NB4 (cell line): Measurements from ENCODE around the gene TERF2IP.
A peak's percentile ranks its signal among the peaks of the same experiment; 100 is the strongest.

Experiments
- DNase-seq: peaks from one replicate; pipeline ENCODE4 v3.0.0; 2010; ENCODE audit warnings: low read depth
- H3K4me3 ChIP-seq: one replicate; pipeline ENCODE4 v1.5.1; 2011; ENCODE audit warnings: mild to moderate bottlenecking, low read depth, low read length, moderate library complexity
- MAX ChIP-seq: IDR thresholded peaks from 2 replicates; pipeline ENCODE4 v1.6.1; 2011; ENCODE audit warnings: low read depth, low read length
- MYC ChIP-seq: IDR thresholded peaks from 2 replicates; pipeline ENCODE4 v1.6.1; 2011; ENCODE audit warnings: low read depth, low read length
- POLR2A ChIP-seq: IDR thresholded peaks from 2 replicates; pipeline ENCODE4 v1.6.1; 2011; ENCODE audit warnings: mild to moderate bottlenecking; ENCODE audit not compliant: insufficient read length; ENCODE audit errors: extremely low read depth
- TF ChIP-seq, protein P1 (sequence below): IDR thresholded peaks from one replicate; pipeline ENCODE4 v1.5.1; 2012; ENCODE audit warnings: low read depth, low read length

TERF2IP gene

DNA sequence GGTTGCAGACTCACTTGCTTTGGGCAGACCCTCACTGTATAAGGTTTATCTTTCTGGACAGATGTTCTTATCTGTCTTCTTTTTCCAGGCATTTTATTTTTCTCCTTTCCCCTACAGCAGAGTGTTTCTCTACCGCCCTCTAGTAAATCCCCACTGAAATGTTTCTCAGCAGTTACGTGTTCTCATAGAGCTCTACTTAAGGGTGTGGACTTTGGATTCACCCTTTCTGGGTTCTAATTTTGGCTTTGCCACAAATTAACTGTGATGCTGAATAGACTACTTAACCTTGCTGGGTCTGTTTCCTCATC lies 26.4 kb upstream of the TERF2IP start:
- DNase-seq: peak; percentile 53
- peak overlapping the region; percentile 10 for H3K4me3 ChIP-seq
- TF ChIP-seq MYC: no peak
- TF ChIP-seq, protein P1, sequence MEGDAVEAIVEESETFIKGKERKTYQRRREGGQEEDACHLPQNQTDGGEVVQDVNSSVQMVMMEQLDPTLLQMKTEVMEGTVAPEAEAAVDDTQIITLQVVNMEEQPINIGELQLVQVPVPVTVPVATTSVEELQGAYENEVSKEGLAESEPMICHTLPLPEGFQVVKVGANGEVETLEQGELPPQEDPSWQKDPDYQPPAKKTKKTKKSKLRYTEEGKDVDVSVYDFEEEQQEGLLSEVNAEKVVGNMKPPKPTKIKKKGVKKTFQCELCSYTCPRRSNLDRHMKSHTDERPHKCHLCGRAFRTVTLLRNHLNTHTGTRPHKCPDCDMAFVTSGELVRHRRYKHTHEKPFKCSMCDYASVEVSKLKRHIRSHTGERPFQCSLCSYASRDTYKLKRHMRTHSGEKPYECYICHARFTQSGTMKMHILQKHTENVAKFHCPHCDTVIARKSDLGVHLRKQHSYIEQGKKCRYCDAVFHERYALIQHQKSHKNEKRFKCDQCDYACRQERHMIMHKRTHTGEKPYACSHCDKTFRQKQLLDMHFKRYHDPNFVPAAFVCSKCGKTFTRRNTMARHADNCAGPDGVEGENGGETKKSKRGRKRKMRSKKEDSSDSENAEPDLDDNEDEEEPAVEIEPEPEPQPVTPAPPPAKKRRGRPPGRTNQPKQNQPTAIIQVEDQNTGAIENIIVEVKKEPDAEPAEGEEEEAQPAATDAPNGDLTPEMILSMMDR: peak; percentile 43

- peak; percentile 98 for DNase-seq
- peak within 1 kb of the TSS; percentile 73 for H3K4me3 ChIP-seq
- TF ChIP-seq, protein P1: no peak
- TF ChIP-seq POLR2A: peak; percentile 68
- TF ChIP-seq MYC: 0 out of 2 replicates have a peak, but pooled peaks have one; percentile 24
- no peak; the same call in 1 of the 2 replicates for TF ChIP-seq MAX
Observed at GRCh38 chr16:75622761-75623605, 24.6 kb upstream of the TERF2IP start, which contains the start of gene ADAT1. Gene ADAT1, minus strand, starts transcription at chr16:75623281. Its CDS starts 2,482 bp downstream, at chr16:75620799.

DNA sequence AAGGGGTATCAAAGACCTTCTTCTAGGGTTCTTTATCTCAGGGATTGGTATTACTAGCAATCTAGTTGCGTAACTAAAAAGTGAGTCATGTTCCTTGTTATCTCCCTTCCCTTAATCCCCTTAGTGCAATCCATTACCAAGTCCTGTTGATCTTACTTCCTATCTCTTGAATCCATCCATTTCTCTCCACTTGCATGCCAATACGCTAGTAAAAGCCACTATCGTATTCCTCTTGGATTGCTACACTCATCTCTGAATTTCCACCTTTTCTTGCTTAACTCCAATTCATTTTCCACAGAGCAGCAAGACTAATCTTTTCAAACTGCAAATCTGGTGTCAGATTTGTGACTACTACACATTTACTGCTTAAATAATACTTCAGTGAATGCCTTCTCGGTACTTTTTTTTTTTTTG lies 22.6 kb upstream of the TERF2IP start:
- DNase-seq: peak; percentile 78
- no peak overlapping the region for H3K4me3 ChIP-seq
- TF ChIP-seq, protein P1: no peak
- TF ChIP-seq MAX: no peak
- no peak for TF ChIP-seq MYC
- TF ChIP-seq POLR2A: no peak

GRCh38 chr16:75626806-75627205 lies 20.8 kb upstream of the TERF2IP start:
- no peak overlapping the region for H3K4me3 ChIP-seq
- TF ChIP-seq MAX: no peak
- no peak for TF ChIP-seq POLR2A
- no peak for DNase-seq

DNA sequence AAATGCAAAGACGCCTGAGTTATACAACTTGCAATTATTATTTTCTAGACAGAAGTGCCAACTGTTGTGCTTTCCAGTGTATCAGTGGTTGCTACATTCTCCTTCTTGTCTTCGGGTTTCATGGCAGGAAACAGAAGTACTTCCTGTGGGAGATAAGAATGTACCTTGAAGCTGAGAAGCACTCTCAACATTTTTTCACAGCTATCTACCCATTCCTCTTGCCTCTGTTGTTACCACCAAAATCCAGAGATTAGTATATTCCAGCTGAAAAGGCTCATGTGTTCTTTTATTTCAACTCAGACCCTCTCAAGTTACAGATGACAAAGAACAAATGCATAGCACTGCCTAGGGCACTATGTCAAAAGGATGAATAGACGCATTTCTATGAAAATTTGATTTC lies 19.7 kb upstream of the TERF2IP start:
- DNase-seq: no peak
- TF ChIP-seq POLR2A: no peak
- TF ChIP-seq, protein P1: no peak
- TF ChIP-seq MAX: no peak
- no peak for TF ChIP-seq MYC
- no peak overlapping the region for H3K4me3 ChIP-seq

- H3K4me3 ChIP-seq: no peak overlapping the region
- no peak for TF ChIP-seq MYC
- TF ChIP-seq MAX: no peak
- TF ChIP-seq POLR2A: no peak
- TF ChIP-seq, protein P1: no peak
- no peak for DNase-seq
Observed at GRCh38 chr16:75628351-75628750, 19.2 kb upstream of the TERF2IP start.
